NCI-H1417 treated with DMSO at 0.1 percent for 48 hours (cell line): ENCODE data around the gene CCDC57.
"Not testable (repeated sequence)": the region's sequence is repeated elsewhere in the genome, so short reads cannot be mapped to it uniquely, and the experiment has no call there.

Experiments used
- DNase-seq: peaks from one replicate; lab custom pipeline; 2025; lab: John Stamatoyannopoulos, UW

The CCDC57 gene

DNA sequence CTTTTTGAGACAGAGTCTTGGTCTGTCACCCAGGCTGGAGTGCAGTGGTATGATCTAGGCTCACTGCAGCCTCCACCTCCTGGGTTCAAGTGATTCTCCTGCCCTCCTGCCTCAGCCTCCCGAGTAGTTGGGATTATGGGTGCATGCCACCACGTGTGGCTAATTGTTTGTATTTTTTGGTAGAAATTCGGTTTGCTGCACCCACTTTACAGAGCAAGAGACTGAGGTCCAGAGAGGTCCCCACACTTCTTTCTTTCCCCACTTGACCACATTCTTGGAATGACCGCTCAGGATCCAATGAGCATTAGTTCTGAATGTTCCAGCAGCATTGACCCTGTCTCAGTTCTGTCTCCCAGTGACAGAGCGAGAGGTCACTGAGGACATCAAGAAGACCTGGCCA lies 10.9 kb upstream of the CCDC57 start:
- no peak for DNase-seq

DNA sequence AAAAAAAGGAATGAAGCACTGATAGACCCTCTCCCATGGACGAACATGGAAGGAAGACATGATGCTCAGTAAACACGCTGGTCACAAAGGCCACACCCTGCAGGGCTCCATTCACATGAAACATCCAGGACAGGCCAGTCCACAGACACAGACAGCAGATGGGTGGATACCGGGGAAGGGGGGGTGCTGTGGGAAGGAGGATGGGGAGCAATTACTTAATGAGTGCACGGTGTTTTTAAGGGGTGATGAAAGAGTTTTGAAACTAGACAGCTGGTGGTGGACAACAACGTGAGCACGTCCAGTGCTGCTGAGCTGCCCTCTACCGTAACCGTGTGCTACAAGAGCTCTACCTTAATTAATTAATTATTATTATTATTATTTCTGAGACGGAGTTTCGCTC lies 10.2 kb upstream of the CCDC57 start:
- DNase-seq, result no peak

DNA sequence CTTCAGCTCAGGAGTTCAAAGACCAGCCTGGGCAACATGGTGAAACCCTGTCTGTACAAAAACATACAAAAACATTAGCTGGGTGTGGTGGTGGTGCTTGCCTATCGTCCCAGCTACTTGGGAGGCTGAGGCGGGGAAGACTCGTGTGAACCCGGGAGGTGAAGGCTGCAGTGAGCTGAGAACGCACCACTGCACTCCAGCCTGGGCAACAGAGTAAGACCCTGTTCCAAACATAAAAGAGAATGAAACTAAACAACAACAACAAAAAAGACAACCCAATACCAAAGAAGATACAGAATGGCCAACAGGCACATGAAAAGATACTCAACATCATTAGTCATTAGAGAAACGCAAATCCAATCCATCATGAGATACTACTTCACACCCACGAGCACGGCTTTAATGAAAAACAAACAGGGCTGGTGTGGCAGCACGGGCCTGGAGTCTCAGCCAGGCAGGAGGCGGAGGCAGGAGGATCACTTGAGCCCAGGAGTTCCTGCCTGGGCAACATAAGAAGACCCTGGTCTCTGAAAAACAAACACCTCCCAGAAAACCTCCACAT lies 8.8 kb upstream of the CCDC57 start:
- DNase-seq, result no peak

DNA sequence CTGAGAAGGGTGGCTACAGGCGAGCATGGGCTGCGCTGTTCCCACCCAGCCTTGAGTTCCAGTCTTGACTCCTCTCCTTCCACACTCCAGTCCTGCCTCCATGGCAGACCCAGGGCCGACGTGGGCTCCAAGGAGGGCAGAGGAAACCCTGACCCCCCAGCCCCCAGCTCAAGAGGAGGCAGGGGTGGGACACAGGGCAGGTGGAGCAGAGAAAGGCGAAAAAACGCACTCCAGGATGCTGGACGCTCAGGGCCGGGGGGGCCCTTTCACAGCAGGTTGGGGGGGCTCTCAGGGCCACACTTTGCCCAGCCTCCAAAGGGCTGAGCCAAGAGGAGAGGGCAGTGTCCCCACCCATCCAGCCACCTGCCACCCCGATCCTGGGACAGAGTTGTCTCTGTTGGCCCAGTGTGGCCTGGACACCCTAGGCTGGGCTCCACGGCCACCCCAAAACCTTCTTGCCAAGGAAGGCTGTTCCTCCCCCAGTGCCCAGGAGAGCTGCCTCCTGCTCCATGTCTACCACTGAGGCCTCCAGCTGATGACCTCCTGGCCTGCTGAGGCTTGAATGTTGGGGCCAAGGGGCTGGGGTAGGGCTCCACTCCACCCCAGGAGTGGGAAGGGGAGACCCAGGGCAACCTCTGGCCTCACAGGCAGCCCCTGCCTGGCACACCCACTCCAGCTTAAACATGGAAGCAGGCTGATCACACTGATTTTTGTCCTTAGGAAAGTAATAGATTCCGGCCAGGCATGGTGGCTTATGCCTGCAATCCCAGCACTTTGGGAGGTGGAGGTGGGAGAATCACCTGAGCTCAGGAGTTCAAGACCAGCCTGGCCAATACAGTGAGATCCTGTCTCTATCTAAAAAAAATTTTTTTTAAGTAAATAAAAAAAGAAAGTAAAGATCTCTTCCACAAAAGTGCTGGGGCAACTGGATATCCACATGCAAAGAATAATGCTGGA lies 7.4 kb upstream of the CCDC57 start:
- no peak for DNase-seq

DNA sequence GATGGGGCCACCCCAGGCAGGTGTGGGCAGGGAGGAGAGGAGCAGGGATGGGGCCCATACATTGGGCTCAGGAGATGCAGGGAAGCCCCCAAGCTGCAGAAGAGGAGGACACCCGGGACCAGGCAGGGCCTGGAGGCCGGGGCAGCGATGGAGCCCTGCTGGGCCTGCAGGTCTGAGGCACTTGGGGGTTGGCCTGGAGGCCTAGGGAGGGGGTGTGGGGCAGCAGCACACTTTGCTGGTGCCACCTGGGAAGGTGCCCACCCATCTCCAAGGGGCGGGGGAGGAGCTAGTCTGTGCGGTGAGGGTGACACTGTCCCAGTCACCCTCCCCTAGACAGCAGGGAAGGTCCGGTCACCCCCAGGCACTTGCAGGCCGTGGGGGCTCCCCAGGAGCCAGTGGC lies 6.4 kb upstream of the CCDC57 start:
- DNase-seq, result no peak

DNA sequence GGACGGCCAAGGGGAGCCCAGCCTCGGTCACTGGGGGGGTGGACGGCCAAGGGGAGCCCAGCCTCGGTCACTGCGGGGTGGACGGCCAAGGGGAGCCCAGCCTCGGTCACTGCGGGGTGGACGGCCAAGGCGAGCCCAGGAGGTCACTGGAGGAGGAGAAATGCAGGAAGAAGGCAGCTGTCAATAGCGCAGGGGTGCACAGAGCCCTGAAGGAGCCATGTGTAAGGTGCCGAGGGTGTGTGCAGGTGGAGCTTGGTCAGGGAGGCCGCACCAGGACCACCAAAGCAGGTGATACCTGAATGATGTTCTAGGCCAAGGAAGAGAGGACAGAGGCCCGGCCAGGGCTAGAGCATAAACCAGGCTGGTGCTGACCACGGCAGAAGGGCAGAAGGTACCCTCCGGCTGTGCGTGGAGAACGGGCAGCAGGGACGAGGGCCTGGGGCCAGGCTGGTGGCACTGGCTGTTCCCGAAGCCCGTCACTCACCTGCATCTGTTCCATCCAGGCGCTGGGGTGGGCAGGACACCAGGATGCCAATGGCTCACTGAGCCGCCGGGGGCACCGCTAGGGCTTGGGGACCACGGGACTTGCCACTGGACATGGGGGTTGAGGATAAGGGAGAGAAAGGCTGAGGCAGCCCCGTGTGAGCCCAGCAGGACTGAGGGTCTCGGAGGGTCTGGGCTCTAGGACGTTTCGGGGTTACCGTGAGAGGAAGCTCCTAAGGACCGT lies 5.9 kb upstream of the CCDC57 start:
- DNase-seq, result no peak

DNA sequence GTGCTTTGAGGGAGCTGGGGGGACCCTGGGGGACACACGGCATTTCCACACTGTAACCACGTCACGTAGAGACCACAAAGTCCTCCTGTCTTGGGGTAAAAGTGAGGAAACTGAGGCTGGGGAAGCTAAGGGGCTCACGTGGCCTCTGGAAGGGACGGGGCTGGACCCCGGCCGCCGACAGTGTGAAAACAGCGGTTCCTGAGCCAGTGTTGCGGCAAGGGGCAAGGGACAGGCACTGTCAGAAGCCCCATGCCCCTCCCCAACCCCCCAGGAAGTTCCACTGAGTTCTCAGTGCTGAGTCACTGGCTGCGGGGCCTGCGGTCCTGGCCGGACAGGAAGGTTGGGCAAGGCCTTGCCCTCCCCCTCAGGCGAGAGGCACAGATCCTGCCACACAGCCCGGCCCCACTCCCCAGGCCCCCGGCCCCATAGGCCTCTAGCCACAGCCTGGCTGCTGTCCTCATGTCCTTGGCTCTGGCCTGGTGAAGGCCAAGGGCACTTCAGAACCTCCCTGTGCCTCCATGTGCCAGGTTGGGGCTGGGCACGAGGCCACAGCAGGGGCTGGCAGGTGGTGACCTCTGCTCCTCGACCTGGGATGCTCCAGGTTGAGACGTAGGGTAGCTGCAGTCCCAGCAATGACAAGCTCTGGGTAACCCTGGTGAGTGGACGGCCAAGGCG lies 5.0 kb upstream of the CCDC57 start:
- DNase-seq, result no peak

DNA sequence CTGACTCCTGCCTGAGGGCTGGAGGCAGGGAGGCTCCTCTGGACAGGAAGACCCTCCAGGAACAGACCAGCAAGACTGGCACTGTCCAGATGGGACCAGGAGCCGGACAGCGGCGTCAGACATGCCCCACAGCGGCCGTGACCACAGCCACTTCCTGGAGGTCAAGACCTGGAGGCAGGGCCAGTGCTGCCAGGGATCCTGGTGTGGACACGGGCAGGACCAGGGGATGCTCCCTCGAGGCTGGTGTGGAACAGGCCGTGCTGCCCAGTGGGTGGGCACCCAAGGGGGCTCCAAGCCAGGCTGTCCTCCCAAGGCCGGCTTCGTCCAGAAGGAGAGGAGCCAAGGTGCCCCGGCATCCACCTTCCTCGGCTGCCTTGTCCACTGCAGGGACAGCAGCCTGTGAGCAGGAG lies 4.5 kb upstream of the CCDC57 start:
- no peak for DNase-seq

DNA sequence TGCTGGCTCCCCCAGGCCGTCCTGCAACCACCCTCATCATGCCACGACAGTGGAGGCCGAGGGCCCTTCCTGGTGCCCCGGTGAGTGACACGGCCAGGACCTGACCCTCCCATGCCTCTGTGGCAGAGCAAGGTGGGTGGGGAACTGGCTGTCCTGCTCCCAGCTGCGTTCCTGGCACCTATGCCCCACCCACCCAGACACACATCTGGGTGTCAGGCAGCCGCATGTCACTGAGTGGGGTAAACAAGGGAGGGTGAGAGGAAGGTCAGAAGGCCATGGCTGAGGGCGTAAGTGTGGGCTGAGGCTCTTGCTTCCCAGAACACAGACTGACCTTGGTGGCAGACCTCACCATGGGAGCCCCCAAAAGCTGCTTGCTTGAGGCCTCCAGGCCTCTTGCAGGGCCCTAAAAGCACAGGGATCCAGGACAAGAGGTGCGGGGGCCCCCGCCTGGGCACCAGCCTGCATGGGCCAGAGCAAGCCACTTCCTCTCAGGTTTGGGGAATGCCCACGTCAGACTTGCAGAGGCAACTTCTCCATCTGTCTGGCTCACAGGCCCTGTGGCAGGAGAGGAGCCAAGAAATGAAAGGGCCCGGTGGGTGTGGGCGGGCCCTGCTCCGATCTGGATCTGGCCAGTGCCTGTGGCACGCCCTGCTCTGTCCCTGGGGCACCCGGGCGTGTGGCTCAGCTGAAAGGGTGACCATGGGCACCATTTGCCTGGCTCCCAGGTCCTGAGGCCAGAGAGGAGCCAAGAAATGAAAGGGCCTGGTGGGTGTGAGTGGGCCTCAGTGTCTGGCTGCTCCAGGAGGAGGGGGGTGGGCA lies 3.9 kb upstream of the CCDC57 start:
- no peak for DNase-seq

DNA sequence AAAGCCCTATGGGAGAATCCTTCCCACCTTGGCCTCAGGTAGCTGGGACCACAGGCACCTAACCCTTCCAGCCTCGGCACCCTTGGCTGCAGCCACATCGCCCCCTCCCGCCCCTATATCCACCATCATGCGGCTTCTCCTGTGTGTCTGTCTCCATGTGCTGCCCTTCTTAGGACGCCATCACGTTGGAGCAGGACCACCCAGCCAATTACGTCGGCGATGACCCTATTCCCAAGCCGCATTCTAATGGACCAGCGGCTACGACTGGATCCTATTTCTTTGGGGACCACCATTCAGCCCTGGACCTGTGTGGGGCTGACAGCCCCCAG lies 3.3 kb upstream of the CCDC57 start:
- DNase-seq, result no peak

DNA sequence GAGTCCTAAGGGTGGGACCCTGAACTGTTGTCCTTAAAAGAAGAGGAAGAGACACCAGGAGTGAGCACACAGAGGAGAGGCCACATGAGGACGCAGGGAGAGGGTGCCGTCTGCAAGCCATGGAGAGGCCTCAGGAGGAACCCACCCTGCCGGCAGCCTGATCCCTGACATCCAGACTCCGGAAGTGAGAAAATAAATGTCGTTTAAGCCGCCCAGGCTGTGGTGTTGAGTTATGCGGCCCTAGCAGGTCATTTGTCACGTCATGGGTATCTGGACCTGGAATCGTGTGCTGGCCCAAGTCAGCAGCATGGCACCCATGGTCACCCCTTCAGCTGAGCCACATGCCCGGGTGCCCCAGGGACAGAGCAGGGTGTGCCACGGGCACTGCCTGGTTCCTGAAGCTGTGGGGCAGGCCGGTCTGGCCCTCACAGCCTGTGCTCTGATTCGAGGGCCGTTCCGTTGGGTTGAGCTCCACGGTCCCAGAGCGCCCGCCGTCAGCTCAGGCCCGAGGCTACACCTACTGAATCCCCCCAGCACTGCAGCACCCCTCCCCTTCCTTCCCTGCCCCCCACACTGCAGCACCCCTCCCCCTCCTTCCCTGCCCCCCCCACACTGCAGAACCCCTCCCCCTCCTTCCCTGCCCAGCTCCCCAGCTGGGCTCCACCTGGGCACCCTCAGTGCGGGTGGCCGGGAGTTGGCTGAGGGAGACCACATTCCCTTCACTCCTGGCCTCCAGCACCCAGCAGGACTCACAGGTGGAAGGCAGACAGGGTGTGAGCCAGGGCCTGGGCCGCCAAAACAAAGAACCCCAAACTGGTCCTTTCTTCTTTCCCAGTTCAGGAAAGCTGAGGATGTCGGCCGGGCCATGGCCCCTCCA lies 2.7 kb upstream of the CCDC57 start:
- DNase-seq, result no peak

DNA sequence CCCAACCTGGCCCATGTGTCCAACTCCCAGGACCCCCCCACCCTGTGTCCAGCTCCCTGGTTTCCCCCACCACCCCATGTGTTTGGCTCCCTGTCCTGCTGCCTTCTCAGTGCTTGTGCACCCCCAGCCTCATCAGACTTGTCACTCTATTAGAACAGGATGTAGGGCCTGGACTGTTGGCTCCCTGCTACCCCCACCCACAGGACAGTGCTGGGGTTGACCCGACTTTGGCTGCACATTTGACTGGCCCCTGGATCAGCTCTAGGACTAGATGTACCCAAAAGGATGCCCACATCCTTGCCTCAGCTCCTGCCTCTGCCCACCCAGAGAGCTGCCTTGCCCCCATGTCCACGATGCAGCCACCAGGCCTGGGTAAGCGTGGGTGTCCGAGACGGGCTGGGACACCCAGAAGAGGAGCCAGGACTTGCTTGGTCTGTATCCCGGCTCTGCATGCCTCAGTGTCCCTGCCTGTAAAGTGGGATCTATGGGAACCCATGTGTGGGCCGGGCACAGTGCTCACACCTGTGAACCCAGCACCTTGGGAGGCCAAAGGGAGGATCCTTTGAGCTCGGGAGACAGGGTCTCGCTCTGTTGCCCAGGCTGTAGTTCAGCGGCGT lies 1.5 kb upstream of the CCDC57 start:
- no peak for DNase-seq

DNA sequence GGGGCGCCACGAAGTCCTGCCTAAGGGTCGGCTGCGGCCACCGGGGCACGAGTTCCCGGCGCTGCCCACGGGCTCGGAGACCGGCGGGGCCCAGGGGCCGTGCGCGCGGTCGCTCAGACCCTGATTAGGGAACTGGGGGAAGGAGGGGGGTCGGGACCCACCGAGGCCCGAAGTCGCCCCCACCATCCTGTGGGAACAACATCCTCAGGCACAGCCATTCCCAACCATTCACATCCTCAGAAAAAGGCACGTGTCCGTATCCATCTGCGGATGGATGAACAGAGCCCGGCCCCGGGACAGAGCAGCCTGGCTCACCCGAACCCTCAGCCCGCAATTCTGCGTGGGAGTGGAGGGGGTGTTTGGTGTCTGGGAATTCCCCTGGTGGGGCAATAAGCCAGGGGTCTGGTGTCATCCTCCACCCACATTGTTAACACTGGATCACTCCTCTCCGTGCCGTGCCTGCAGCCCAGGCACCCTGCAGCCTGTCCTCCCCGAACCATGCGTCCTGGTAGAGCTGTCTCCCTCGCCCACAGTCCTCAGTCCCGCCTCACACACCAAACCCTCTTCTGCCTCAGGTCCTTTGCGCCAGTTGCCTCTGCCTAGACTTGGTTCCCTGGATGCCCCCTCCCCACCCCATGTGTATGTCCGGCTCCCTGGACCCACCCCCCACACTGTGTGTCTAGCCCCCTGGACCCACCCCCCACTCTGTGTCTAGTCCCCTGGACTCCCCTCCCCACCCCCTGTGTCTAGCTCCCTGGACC lies 789 bp upstream of the CCDC57 start:
- no peak for DNase-seq

DNA sequence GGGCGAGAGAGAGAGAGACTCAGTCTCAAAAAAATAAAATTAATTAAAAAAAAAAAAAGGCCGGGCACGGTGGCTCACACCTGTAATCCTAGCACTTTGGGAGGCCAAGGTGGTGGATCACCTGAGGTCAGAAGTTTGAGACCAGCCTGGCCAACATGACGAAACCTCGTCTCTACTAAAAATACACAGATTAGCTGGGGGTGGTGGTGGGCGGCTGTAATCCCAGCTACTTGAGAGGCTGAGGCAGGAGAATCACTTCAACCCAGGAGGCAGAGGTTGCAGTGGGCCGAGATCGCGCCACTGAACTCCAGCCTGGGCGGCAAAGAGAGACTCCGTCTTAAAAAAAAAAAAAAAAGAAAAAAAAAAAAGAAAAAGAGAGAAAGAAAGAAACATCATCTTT lies 2.0 kb downstream of the CCDC57 start:
- DNase-seq, result not testable (repeated sequence)

DNA sequence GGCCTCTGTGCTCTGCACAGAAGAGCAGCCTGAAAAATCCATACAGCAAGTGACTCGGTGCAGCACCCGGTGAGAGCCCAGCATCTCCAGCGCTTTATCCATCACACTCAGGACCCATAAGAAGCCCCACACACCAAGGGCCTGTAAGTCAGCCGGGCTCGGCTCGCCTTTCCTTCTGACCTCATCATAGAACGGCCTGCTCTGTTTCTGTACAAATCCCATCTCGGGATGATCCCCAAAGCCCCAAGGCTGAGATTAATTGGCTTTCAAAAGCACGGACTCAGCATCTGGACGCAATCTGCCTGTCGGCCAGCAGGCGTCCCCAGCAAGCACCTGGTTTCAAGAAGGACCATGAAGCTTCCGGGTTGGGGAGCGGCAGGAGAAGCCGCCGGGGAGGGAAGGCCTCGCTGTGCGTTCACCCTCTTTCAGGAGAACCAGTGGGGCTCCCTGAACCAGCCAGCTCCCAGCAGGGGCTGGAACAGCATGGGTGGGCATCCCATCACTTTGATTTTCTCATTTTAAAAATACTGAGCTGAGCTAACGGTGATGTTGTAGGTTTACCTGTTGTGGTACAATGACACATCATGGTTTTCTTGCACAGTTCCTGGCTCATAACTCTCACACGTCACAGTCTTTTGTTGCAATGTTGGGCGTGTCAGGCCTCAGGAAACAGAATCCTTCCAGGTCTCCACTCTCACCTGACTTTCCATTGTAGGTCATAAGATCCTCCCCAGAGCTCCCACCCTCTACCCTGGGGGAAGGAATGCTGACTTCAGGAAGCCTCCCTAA lies 6.7 kb downstream of the CCDC57 start:
- DNase-seq, result peak; percentile 41

DNA sequence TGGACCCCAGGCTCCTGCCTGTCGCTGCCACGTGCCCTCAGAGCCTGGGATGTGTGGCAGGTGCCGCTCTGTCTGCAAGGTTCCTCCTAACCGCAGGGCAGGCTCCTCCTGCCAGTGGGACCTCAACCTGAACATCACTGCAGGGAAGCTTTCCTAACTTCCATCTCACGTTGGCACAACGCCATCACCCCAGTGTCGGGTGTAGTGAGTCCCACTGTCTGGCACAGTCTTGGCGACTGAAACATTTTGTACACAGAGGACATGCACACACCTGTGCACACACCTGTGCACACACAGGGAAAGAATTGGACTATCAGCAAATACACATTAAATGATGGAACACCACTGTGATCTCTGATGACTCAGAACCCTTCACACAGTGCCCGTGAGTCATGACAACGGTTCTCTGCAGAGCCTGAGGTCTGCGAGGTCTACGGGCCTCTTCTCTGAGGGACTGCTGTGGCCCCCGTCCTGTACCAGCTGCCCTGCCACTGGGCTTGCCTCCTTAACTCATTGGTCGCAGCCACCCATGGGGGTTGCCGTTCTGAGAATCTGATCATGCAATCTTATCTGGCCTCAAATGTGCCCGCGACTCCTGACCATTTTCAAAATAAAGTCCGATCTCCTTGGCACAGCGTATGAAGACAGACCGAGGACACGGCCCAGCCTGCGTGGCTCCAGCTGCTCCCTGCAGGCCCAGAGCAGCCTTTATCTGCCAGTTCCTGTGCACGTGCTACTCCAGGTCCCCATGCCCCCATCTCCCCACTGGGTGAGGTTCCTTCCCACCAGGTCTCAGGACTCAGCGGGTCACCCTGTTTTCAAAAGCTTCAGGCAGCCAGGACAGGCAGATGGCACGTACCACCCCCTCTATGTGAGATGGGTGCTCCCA lies 7.6 kb downstream of the CCDC57 start:
- DNase-seq, result no peak

DNA sequence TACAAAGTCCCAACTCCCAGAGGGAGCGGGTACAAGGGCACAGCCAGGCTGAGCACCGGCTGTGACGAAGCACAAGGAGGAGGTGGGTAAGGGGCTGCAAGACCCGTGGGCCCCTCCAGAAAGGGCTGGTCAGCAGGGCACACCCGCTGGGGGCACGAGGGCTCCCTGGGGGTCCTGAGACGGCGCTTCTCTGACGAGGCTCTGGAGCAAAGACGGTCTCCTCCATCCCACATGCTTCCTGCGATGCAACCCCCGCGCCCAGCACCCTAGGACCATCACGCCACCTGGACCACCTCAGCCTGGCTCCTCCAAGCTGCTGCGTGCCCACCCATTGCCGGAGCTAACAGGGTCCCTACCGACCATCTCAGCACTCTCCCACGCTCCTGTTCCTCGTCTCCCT lies 8.7 kb downstream of the CCDC57 start:
- no peak for DNase-seq

DNA sequence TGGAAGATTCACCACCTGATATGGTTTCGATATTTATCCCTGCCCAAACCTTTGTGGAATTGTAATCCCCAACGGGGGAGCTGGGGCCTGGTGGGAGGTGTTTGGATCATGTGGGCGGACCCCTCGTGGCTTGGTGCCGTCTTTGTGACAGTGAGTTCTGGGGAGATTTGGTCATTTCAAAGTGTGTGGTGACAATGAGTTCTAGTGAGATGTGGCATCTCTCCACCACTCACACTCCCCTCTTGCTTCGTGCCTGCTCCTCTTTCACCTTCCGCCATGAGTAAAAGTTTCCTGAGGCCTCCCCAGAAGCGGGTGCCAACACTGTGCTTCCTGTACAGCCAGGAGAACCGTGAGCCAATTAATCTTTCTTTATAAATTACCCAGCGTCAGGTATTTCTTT lies 9.7 kb downstream of the CCDC57 start:
- DNase-seq, result no peak
